Thyroid gland (tissue), 4 donors: ENCODE results near the gene CAMK2G. TPM values are rescaled to one million over a fixed set of nuclear protein-coding genes. Genes with fewer than 3 reads are reported as not detected.

Source experiments
- DNase-seq, 2 donors: peaks; one replicate each; pipeline ENCODE4 v3.0.0-alpha.2; 2019
- H3K27ac ChIP-seq, 3 donors: fragments of 200-600 bp; sonication (generic); 1 replicate in 2 of 3; 2 replicates in 1 of 3; pipeline ENCODE4 v1.5.1; 2016 to 2019; ENCODE audit warnings: mild to moderate bottlenecking in 1 of 3, moderate library complexity in 1 of 3
- H3K27me3 ChIP-seq: fragments of 200-600 bp; sonication (generic); one replicate; pipeline ENCODE4 v1.5.1; 2019
- H3K36me3 ChIP-seq, 2 donors: fragments of 200-600 bp; sonication (generic); one replicate each; pipeline ENCODE4 v1.5.1; 2016 to 2019
- H3K4me1 ChIP-seq, 2 donors: fragments of 200-600 bp; sonication (generic); one replicate each; pipeline ENCODE4 v1.5.1; 2017 to 2019
- H3K4me3 ChIP-seq, 3 donors: fragments of 200-600 bp; sonication (generic); replicated peaks in 1 of 3; 1 replicate in 2 of 3; 2 replicates in 1 of 3; pipeline ENCODE4 v1.5.1; 2016; ENCODE audit warnings: mild to moderate bottlenecking in 1 of 3
- H3K9me3 ChIP-seq: fragments of 200-600 bp; sonication (generic); one replicate; pipeline ENCODE4 v1.5.1; 2017
- CTCF ChIP-seq, 6 experiments: fragments of 200-600 bp in 3 of 6; fragments of 450-650 bp in 3 of 6; sonication (generic) in 3 of 6; IDR thresholded peaks; one replicate each; pipeline ENCODE4 v1.5.1; 2016 to 2019; ENCODE audit warnings: antibody characterized with exemption in 6 of 6, mild to moderate bottlenecking in 2 of 6, inconsistent platforms in 1 of 6, moderate library complexity in 1 of 6
- POLR2A ChIP-seq, 2 donors: fragments of 450-650 bp; IDR thresholded peaks; one replicate each; pipeline ENCODE4 v1.6.1; 2017; ENCODE audit warnings: antibody characterized with exemption in 2 of 2, mild to moderate bottlenecking in 2 of 2, moderate library complexity in 1 of 2
- WGBS, 2 donors: methylation state at CpG; one replicate each; pipeline ENCODE4 v1.1.5; 2017; 5-methylcytosine and 5-hydroxymethylcytosine counted together
- intact Hi-C: fragments of 100-400 bp; cut with DNase I; formaldehyde crosslinking; loops from one replicate; pipeline ENCODE4 v1.15.1; 2023
- total RNA-seq, 4 donors: library from RNA; depleted of rRNA; stranded (reverse); fragments of >200 nt; gene quantifications; one replicate each; pipeline ENCODE4 v1.2.3, GENCODE V29; 2016

Gene CAMK2G
- total RNA-seq, 4 donors from 2014 or later: 21.2 to 27.4 (median 22.3) TPM

- intact Hi-C loops: loop anchor here (10.0 kb wide), 1 partner anchor 191 kb away; no protein-coding TSS in a partner anchor
- no peak for DNase-seq
- Histone ChIP-seq H3K9me3 (no peaks in the 10 kb centered on the region), H3K4me1 (peaks cover 29 to 37% of the 10 kb centered on the region in 2 donors), H3K27ac (no peak overlapping the region), H3K27me3 (no peaks in the 10 kb centered on the region), H3K36me3 (no peaks in the 10 kb centered on the region), H3K4me3 (no peak overlapping the region)
- no peak for TF ChIP-seq POLR2A (IDR thresholded peaks at IDR 0.05)
- no peak for TF ChIP-seq CTCF (IDR thresholded peaks at IDR 0.05)
- 73 to 80% methylated on average over 3 of the region's 3 CpGs for WGBS, 2 donors
Observed at GRCh38 chr10:73884017-73884416, 9.7 kb upstream of the CAMK2G start.

GRCh38 chr10:73881221-73881919 is 7.0 kb upstream of the CAMK2G start:
- WGBS, 2 donors: 80 to 87% methylated on average over 3 of the region's 3 CpGs
- Histone ChIP-seq H3K9me3 (no peaks in the 10 kb centered on the region), H3K4me3 (no peak overlapping the region), H3K27ac (no peak overlapping the region), H3K4me1 (peaks cover 3 to 11% of the 10 kb centered on the region in 2 donors), H3K36me3 (no peaks in the 10 kb centered on the region), H3K27me3 (no peaks in the 10 kb centered on the region)
- TF ChIP-seq CTCF (IDR thresholded peaks at IDR 0.05): no peak
- TF ChIP-seq POLR2A (IDR thresholded peaks at IDR 0.05): no peak
- DNase-seq: no peak
- intact Hi-C loops: loop anchor here (2.0 to 10.0 kb wide), 2 partner anchors 35 to 193 kb away; no protein-coding TSS in a partner anchor

GRCh38 chr10:73879296-73880173 is 5.2 kb upstream of the CAMK2G start:
- Histone ChIP-seq H3K4me1 (peaks cover 3 to 13% of the 10 kb centered on the region in 2 donors), H3K27me3 (no peaks in the 10 kb centered on the region), H3K9me3 (no peaks in the 10 kb centered on the region), H3K36me3 (no peaks in the 10 kb centered on the region), H3K27ac (no peak overlapping the region), H3K4me3 (no peak overlapping the region)
- TF ChIP-seq CTCF (IDR thresholded peaks at IDR 0.05) (peak; percentile 77 to 96 (median 91)), POLR2A (IDR thresholded peaks at IDR 0.05) (no peak)
- peak; percentile 81 to 87 for DNase-seq
- WGBS, 2 donors: 15% methylated on average over 14 of the region's 14 CpGs
- intact Hi-C loops: loop anchor here (2.0 to 10.0 kb wide), 3 partner anchors 33 to 195 kb away; partner anchors contain the start of gene NDST2

- 92 to 100% methylated on average over 1 of the region's 1 CpG for WGBS, 2 donors
- intact Hi-C loops: loop anchor here (10.0 kb wide), 1 partner anchor 64 kb away; the partner anchor contains the start of gene NDST2
- H3K27me3 ChIP-seq: no peaks in the 10 kb centered on the region
- H3K4me1 ChIP-seq: peaks cover 3 to 14% of the 10 kb centered on the region in 2 donors
- no peak overlapping the region for H3K27ac ChIP-seq
- H3K4me3 ChIP-seq: no peak overlapping the region
- H3K9me3 ChIP-seq: no peaks in the 10 kb centered on the region
- TF ChIP-seq CTCF (IDR thresholded peaks at IDR 0.05) (no peak), POLR2A (IDR thresholded peaks at IDR 0.05) (no peak)
- DNase-seq: no peak
- no peaks in the 10 kb centered on the region for H3K36me3 ChIP-seq
Observed at GRCh38 chr10:73878365-73878764, 4.0 kb upstream of the CAMK2G start.
